ENCODE measurements around the gene TBC1D5.

GRCh38 chr3:17399586-17399985 lies 342.8 kb downstream of the TBC1D5 start:
- no peak for TF ChIP-seq POLR2A (IDR thresholded peaks at IDR 0.05)
- TF ChIP-seq, protein P1, sequence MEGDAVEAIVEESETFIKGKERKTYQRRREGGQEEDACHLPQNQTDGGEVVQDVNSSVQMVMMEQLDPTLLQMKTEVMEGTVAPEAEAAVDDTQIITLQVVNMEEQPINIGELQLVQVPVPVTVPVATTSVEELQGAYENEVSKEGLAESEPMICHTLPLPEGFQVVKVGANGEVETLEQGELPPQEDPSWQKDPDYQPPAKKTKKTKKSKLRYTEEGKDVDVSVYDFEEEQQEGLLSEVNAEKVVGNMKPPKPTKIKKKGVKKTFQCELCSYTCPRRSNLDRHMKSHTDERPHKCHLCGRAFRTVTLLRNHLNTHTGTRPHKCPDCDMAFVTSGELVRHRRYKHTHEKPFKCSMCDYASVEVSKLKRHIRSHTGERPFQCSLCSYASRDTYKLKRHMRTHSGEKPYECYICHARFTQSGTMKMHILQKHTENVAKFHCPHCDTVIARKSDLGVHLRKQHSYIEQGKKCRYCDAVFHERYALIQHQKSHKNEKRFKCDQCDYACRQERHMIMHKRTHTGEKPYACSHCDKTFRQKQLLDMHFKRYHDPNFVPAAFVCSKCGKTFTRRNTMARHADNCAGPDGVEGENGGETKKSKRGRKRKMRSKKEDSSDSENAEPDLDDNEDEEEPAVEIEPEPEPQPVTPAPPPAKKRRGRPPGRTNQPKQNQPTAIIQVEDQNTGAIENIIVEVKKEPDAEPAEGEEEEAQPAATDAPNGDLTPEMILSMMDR (IDR thresholded peaks at IDR 0.05): no peak
